GM12864 (cell line): Measurements from ENCODE around the gene GRAMD1A.

Experiments
- DNase-seq: peaks from one replicate; pipeline ENCODE4 v3.0.0-alpha.2; 2011; ENCODE audit warnings: low read depth
- H3K4me3 ChIP-seq: 2 replicates; pipeline ENCODE4 v1.5.1; 2011; ENCODE audit warnings: mild to moderate bottlenecking, low read depth, low read length, control low read depth
- CTCF ChIP-seq: IDR thresholded peaks from 2 replicates; pipeline ENCODE4 v1.5.1; 2011; ENCODE audit warnings: low read depth, mild to moderate bottlenecking, moderate library complexity, low read length, control low read depth, inconsistent platforms; ENCODE audit errors: missing control alignments

The GRAMD1A gene

DNA sequence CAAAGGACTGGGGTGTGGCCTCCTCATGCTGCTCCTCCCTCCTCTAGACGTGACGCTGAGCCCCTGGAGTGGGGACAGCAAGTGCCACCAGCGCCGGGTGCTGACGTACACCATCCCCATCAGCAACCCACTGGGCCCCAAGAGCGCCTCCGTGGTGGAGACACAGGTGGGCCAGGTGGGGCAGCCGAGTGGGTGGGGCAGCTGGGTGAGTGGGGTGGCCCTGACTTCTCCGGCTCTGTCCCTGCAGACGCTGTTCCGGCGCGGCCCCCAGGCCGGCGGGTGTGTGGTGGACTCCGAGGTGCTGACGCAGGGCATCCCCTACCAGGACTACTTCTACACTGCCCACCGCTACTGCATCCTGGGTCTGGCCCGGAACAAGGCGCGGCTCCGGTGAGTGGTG lies 19.0 kb downstream of the GRAMD1A start:
- no peak for TF ChIP-seq CTCF
- no peak for DNase-seq
- H3K4me3 ChIP-seq, result no peak overlapping the region

- TF ChIP-seq CTCF, result no peak
- no peak overlapping the region for H3K4me3 ChIP-seq
- DNase-seq, result no peak
Observed at GRCh38 chr19:35021016-35021415, 20.9 kb downstream of the GRAMD1A start.

DNA sequence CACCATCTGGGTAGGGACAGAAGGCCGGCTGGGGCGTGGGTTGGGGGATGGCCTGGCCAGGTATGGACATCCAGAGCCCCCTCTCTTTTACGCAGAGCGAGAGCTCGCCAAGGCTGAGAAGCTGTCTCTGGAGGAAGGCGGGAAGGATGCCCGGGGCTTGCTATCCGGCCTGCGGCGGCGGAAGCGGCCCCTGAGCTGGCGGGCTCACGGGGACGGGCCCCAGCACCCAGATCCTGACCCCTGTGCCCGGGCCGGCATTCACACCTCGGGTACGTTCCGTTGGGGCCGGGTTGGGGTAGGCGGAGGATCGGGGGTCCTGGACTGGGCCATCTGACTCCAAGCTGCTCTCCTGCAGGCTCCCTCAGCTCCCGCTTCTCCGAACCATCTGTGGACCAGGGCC lies 21.5 kb downstream of the GRAMD1A start:
- no peak overlapping the region for H3K4me3 ChIP-seq
- no peak for DNase-seq
- no peak for TF ChIP-seq CTCF

- H3K4me3 ChIP-seq, result no peak overlapping the region
- no peak for TF ChIP-seq CTCF
- DNase-seq, result no peak
Observed at GRCh38 chr19:35022460-35022859, 22.3 kb downstream of the GRAMD1A start.

GRCh38 chr19:35023428-35023827 lies 23.3 kb downstream of the GRAMD1A start:
- TF ChIP-seq CTCF, result no peak
- no peak for DNase-seq
- H3K4me3 ChIP-seq, result no peak overlapping the region

DNA sequence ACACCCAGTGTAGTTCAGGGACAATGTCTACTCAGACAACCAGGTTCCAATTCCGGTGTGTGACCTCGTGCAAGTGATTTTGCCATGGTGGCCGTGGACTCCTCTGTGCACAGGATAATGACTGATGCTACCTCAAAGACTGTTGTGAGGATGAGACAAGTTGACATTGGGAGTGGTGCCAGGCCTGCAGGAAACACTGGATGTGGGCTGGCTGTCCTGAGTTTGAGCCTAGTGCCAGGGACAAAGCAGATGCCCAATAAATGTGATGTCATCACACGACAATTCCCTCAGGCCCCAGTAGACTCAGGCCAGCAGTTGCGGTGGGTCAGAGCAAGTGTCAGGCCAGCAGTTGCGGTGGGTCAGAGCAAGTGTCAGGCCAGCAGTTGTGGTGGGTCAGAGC lies 24.0 kb downstream of the GRAMD1A start:
- H3K4me3 ChIP-seq, result no peak overlapping the region
- no peak for TF ChIP-seq CTCF
- no peak for DNase-seq

DNA sequence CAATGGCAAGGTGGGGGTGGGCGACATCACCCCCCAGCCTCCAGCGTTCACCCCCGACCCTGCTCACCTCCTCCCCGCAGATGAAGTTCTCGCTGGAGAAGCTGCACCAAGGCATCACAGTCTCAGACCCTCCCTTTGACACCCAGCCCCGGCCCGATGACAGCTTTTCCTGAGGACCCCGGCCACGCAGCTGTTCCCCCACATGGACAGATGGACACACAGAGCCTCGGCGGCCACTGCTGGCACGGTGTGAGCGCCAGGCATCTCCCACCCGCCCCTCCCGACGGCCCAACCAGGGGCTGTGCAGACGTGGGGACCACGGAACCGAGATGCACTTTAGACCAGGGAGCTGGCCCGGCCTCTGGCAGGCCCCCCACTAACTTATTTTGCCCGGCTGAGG lies 25.8 kb downstream of the GRAMD1A start:
- H3K4me3 ChIP-seq, result no peak overlapping the region
- DNase-seq, result no peak
- TF ChIP-seq CTCF, result no peak
